HG03097 (cell line): ENCODE data around the gene GMIP.

Source experiments
- ATAC-seq: cut with Tn5 transposase; IDR thresholded peaks from one replicate; pipeline ENCODE4 v1.9.1; 2021; ENCODE audit not compliant: unreplicated experiment, low FRiP score

Gene GMIP

DNA sequence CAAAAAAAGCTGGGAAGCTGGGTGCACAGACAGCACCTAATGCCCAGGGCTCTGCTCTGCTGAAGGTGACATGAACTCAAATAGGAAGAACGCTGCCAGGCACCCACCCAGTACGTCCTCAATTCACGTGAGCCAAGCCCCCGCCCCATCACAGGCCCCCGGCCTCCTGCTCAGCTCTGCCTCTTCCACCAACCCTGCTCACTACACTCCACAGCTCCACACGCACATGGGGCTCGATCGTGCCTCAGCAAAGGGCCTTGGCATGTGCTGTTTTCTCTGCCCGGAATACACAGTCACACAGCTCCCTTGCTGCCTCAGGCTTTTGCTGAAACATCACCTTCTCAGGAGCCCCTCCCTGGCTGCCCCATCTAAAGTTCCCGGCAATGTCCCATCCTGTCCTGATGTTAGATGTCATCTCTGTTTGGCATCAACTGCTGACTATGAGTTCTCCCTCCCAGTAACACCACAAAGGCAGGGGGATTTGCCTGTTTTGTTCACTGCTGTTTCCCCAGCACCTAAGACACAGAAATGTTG lies 17.8 kb upstream of the GMIP start:
- no peak for ATAC-seq

- no peak for ATAC-seq
Observed at GRCh38 chr19:19659646-19660245, 16.3 kb upstream of the GMIP start.

- no peak for ATAC-seq
Observed at GRCh38 chr19:19657397-19657783, 13.9 kb upstream of the GMIP start.

DNA sequence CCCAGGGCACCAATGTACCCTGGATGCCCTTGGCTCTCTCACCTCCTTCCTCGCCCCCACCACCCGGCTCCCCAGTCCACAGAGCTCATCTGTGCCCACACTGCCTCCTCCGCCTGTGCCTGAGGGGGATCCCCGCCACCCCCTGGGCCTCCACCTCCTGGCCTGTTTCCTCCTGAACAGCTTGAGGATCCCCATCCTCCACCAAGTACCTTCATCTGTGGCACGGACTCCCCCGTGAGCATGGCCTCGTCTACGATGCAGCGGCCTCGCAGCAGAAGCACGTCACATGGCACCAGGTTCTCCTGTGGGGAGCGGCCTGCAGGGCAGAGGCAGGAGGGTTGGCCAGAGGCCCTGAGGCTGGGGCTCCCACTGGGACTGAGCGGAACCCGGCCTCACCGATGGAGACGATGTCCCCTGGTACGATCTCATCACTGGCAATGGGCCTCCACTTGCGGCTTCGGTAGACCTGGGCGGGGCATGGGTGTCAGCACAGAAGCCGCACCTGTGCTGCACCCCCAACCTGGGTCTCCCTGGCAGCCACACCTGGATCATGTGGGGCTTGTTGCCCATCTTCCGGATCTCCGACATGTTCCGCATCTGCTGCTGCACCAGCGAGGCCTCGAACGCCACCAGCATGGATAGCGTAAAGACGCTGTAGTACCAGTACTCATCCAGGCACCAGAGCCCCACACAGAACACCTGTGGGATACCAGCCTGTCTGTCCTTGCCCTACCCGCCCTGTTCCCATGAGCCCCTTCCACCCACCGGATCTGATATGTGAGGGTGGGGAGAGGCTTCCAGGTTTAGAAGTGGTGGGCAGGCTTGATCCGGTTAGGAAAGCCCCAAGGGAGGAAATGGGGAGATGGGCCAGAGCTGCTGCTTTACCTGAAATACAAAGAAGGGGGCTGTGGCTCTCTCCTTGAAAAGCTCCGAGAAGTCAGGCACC lies 13.3 kb upstream of the GMIP start:
- no peak for ATAC-seq

DNA sequence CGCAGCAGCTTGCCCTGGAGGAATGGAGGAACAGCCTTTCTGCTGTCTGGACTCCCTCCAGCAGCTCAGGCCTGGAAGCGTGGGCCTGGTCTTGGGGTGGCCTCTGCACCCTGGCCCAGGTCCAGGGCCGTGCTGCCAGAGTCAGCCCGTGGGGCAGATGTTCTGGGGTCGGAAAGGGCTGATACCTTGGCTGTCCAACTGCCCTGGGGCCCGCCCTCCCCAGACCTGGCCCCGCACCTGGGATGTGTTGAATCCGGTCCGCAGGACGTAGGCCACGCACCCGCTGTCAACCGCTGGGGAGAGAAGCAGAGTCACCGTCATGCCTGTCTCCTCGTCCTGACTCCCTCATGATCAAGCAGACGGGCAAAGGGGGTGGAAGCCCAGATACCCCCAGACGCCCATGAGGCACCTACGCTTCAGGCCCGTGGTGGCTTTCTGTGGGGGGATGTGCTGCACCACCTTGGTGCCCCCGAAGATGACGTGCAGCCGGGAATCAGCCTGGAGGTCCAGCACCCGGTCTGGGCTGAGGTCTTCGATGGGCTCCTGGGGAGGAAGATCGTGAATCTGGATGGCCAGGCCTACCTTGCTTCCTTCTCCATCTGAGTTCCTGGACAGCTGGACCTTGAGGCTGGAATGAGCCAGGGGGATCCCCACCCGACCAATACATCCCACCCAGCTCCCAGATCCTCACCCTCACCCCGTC lies 12.3 kb upstream of the GMIP start:
- no peak for ATAC-seq

GRCh38 chr19:19655051-19655594 lies 11.7 kb upstream of the GMIP start:
- ATAC-seq, result no peak

- no peak for ATAC-seq
Observed at GRCh38 chr19:19654441-19654840, 11.0 kb upstream of the GMIP start.

DNA sequence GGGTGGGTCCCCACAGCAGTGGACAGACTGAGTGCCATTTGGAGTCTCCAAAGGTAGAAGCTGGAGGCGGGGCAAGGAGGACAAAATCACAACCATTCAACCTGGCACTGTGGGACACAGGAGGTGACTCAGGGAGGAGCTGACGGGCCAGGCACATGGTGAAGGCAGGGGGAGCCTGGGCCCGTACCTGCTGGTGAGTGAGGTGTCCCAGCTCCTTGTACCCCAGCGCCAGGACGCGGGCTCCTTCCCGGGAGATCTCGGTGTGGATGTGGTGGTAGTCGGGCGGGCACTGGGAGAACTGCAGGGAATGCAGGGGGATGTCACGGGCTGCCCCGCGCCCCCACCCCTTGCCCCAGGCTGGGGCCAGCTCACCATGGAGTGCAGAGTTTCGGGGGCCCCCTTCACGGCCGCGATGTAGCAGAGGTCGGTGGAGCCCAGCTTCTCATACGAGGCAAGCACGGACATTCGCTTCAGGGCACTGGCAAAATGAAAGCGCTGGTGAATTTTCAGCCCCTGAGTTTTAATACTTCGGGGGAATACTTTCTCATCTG lies 10.2 kb upstream of the GMIP start:
- no peak for ATAC-seq

GRCh38 chr19:19652482-19653295 lies 9.2 kb upstream of the GMIP start:
- no peak for ATAC-seq

DNA sequence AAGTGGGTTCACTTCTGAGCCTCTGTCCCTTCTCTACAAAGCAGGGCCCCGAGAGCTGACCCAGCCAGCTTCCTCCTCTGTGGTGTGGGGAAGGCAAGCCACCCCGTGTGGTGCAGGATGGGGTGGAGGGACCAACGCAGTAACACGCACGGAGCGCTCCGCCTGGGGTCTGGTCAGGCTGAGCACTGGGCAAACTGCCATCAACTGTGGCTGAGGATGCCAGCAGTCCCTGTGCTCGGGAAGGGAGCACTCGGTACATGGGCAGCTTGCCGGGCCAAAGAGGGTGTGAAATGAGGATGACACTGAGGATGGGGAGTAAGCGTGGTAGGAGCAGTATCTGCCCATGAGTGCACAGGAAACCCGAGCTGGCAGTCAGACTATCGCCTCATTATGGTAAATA lies 7.6 kb upstream of the GMIP start:
- ATAC-seq, result no peak

DNA sequence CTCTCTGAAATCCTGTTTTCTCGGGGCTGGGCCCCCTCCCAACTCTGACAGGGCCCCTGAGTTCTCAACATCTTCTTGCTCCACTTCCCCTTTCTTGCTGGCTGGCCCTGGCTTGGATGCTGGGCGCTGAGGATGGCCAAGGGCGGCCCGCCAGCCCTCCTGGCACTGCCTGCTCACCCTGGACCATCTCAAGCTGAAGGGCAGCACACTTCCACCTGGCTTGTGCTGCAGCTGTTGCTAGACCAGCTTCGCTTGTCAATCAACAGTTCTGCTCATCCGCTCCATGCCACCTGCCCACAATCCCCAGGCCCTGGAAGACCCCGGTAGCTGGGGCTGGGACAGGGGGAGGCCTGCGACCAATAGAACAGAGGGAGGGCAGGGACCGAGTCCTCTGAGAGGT lies 6.9 kb upstream of the GMIP start:
- ATAC-seq, result no peak

GRCh38 chr19:19649580-19649995 lies 6.1 kb upstream of the GMIP start:
- no peak for ATAC-seq

GRCh38 chr19:19649155-19649554 lies 5.7 kb upstream of the GMIP start:
- no peak for ATAC-seq

DNA sequence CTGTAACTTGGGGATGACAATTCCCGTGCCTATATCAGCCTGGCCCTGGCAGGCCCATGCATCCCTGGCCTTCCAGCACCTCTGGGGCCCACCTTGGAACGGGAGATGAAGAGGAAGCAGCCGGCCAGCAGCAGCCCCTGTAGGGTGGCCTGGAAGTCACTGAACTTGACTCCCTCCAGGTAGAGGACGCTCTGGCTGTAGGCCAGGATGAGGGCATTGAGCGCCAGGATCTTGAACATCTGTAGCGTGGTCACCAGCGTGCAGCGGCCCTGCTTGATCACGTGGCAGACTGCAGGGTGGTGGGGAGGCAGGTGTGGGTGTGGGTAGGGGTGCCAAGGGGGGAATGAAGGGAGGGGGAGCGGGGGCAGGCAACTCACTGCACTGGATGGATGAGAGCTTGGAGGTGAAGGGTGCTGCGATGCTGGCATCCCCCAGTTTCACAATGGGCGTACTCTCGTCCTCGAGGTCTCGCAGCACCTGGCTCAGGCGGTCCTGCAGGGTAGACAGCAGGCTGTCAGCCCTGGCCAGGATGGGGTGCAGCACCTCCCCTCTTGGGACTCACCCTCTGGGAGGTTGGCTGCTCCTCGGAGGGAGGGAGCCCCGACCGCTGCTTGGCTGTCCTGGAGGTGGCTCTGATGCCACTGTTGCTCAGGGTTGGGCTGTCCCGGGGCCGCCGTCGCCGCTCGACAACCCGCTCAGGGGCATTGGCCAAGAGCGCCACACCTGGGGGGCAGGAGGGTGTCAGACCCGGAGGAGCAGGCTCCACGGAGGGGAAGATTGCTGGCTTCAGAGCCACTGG lies 3.8 kb upstream of the GMIP start:
- ATAC-seq, result no peak

GRCh38 chr19:19645233-19645870 lies 1.9 kb upstream of the GMIP start:
- no peak for ATAC-seq

DNA sequence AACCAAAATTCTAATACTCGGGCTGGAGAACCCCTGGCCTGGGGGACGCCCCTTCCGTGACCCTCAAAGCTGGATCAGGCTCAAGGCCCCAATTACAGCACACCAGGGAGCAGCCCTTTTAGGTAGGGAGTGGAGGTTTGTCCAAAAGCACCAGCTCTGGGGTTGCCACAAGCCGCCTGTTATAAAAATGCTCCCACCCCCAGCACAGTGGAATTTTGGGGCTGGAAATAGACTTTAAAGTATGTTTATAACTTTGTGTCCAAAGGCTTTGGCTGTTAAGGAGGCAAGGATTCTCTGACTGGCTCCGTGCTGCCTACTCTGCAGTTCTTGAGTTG lies 564 bp upstream of the GMIP start:
- ATAC-seq, result no peak

DNA sequence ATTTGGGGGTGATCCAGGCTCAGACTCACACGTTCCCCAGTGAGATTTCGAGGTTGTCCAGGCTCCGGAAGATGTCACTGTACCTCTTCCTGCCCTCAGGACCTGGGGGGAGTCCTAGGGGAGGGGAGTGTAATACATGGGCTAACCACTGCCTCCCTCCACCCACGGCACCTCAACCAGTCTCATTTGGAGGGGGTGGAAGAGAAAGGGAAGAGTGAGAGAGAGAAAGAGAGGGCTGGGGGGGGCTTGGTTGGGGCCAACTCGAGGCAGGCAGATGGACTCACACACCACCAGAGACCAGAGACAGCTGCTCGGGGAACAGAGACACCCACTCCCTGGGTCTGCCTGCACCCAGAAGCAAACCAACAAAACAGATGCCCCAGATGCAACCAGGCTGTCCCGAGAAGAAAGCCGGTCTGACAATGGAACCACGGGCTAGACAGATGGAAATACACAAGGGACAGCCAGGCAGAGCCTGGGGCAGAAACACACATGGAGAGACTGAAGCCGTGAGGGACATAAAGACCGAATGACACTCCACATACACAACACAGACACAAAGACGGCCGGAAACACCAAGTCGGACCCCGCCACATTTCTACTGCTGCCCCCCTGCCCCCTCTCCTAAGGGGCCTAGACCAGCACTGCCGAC lies 825 bp downstream of the GMIP start:
- no peak for ATAC-seq

DNA sequence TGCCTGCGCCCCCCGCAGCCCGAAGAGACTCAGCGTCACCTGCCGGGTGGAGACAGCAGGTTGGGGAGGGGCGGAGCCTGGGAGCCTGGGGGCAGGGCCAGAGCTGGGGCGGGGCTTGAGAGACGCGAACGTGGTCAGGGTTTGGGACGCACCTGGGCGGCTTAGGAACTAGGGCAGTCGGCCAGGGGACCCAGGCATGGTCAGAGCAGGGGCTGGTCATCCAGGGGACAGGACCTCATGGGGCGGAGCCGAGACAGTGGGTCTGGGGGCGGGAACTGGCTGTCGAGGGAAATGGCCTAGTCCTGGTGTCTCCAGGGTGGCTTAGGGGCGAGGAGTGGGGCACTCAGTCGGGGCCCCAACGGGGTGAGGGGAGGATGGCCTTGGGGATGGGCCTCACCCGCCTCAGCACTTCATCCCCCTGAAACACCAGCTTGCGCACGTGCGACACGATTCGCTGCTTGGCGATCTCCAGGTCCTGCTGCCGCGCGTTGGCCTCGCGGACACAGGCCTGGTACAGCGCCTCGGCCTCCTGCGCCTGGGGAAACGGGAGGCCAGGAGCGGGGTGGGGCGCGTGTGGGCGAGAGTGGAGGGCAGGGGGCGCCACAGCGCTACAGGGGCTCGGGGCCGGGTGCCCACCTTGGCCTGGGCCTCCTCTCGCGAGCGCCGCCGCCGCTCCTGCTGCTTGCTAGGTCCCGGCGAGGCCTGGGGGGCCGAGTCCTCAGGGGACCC lies 5.8 kb downstream of the GMIP start:
- ATAC-seq, result no peak
